Karpas-422 (cell line): Measurements from ENCODE around the gene VPS13D. TPM values are rescaled to one million over a fixed set of nuclear protein-coding genes. Genes with fewer than 3 reads are reported as not detected.

Experiments
- DNase-seq: peaks from one replicate; pipeline ENCODE4 v3.0.0-alpha.2; 2015
- H2AFZ ChIP-seq: fragments of 200-600 bp; sonication (generic); 2 replicates; pipeline ENCODE4 v1.6.1; 2014; ENCODE audit warnings: antibody characterized with exemption, low read length, mixed read lengths
- H3K27ac ChIP-seq: fragments of 200-600 bp; sonication (generic); 2 replicates; pipeline ENCODE4 v1.5.1; 2014; ENCODE audit warnings: mild to moderate bottlenecking, low read length, moderate library complexity
- H3K27me3 ChIP-seq: fragments of 200-600 bp; sonication (generic); 2 replicates; pipeline ENCODE4 v1.6.1; 2014; ENCODE audit warnings: low read length, mixed read lengths
- H3K36me3 ChIP-seq: fragments of 200-600 bp; sonication (generic); 2 replicates; pipeline ENCODE4 v1.6.1; 2014; ENCODE audit warnings: low read length, mixed read lengths; ENCODE audit not compliant: insufficient read depth
- H3K4me1 ChIP-seq: fragments of 200-600 bp; sonication (generic); 2 replicates; pipeline ENCODE4 v1.6.1; 2014; ENCODE audit warnings: mild to moderate bottlenecking, low read length, mixed read lengths
- H3K4me2 ChIP-seq: fragments of 200-600 bp; sonication (generic); 2 replicates; pipeline ENCODE4 v1.6.1; 2014; ENCODE audit warnings: low read length, low read depth, mild to moderate bottlenecking; ENCODE audit not compliant: poor library complexity, severe bottlenecking
- H3K4me3 ChIP-seq: fragments of 200-600 bp; sonication (generic); 2 replicates; pipeline ENCODE4 v1.5.1; 2014; ENCODE audit warnings: mild to moderate bottlenecking, antibody characterized with exemption, low read length, mixed read lengths
- H3K79me2 ChIP-seq: fragments of 200-600 bp; sonication (generic); 2 replicates; pipeline ENCODE4 v1.6.1; 2014; ENCODE audit warnings: mild to moderate bottlenecking, low read length, mixed read lengths
- H3K9ac ChIP-seq: fragments of 200-600 bp; sonication (generic); 2 replicates; pipeline ENCODE4 v1.6.0; 2014; ENCODE audit warnings: low read length
- H3K9me2 ChIP-seq: fragments of 200-600 bp; sonication (generic), shearing (Covaris generic); replicated peaks from 2 replicates; pipeline ENCODE4 v1.6.0; 2014; ENCODE audit warnings: mild to moderate bottlenecking, low read length, moderate library complexity; ENCODE audit not compliant: insufficient read depth
- H3K9me3 ChIP-seq: fragments of 300-700, 200-600 bp; sonication (generic); 2 replicates; pipeline ENCODE4 v1.6.1; 2014; ENCODE audit warnings: low read length, mixed read lengths
- H4K20me1 ChIP-seq: fragments of 200-600 bp; sonication (generic); 2 replicates; pipeline ENCODE4 v1.6.1; 2014; ENCODE audit warnings: mild to moderate bottlenecking, antibody characterized with exemption, low read length, low read depth; ENCODE audit not compliant: insufficient read depth
- total RNA-seq: library from RNA; depleted of rRNA; stranded (reverse); fragments of >200 nt; shearing (Covaris generic); gene quantifications from 2 replicates; pipeline ENCODE4 v1.2.3, GENCODE V29; 2014; ENCODE audit warnings: low replicate concordance

VPS13D gene
- total RNA-seq, 1 experiment from 2014 or later = 36.2 TPM

- H3K4me2 ChIP-seq = no peak overlapping the region
- no peak overlapping the region for H3K27ac ChIP-seq
- no peaks in the 10 kb centered on the region for H3K9me2 ChIP-seq
- H3K36me3 ChIP-seq = no peaks in the 10 kb centered on the region
- H3K9me3 ChIP-seq = no peaks in the 10 kb centered on the region
- no peak overlapping the region for H3K4me3 ChIP-seq
- H2AFZ ChIP-seq = no peak overlapping the region
- no peaks in the 10 kb centered on the region for H3K79me2 ChIP-seq
- H3K27me3 ChIP-seq = no peaks in the 10 kb centered on the region
- H4K20me1 ChIP-seq = no peaks in the 10 kb centered on the region
- no peak overlapping the region for H3K9ac ChIP-seq
- H3K4me1 ChIP-seq = peaks cover 6% of the 10 kb centered on the region
- no peak for DNase-seq
Measured at GRCh38 chr1:12437629-12438028, 207.8 kb downstream of the VPS13D start.

DNA sequence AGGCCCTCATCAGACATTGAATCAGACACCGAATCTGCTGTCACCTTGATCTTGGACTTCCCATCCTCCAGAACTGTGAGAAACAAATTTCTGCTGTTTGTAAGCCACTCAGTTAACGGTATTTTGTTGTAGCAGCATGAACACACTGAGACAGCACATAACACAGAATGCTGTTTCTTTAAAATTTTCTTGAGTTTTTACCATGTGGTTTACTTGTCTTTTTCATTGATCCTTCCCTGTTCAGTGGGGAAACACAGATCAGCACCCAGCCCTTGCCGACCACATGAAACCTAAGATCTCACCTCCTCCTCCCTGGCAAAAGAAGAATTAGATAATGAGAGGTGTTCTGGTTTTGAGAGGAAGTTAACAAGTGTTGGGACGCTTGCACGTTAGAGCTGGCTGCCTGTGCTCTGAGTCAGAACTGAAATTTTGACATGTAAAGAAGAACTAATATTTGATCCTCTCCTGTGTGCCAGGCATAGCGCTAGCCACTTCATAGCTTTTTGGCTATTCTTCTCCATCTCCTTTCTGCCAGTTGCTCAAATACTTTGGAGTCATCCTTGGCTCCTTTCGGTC, 208.6 kb downstream of the VPS13D start:
- no peak for DNase-seq
- no peaks in the 10 kb centered on the region for H3K9me3 ChIP-seq
- no peak overlapping the region for H3K4me3 ChIP-seq
- no peaks in the 10 kb centered on the region for H3K9me2 ChIP-seq
- H3K79me2 ChIP-seq = no peaks in the 10 kb centered on the region
- no peaks in the 10 kb centered on the region for H3K27me3 ChIP-seq
- no peak overlapping the region for H3K9ac ChIP-seq
- no peak overlapping the region for H3K27ac ChIP-seq
- peaks cover 6% of the 10 kb centered on the region for H3K4me1 ChIP-seq
- H2AFZ ChIP-seq = no peak overlapping the region
- no peaks in the 10 kb centered on the region for H3K36me3 ChIP-seq
- no peaks in the 10 kb centered on the region for H4K20me1 ChIP-seq
- H3K4me2 ChIP-seq = no peak overlapping the region

- no peaks in the 10 kb centered on the region for H3K9me2 ChIP-seq
- no peak for DNase-seq
- H3K9me3 ChIP-seq = no peaks in the 10 kb centered on the region
- no peak overlapping the region for H3K4me2 ChIP-seq
- no peaks in the 10 kb centered on the region for H4K20me1 ChIP-seq
- H3K27me3 ChIP-seq = no peaks in the 10 kb centered on the region
- H3K27ac ChIP-seq = no peak overlapping the region
- H3K4me3 ChIP-seq = no peak overlapping the region
- peaks cover 6% of the 10 kb centered on the region for H3K4me1 ChIP-seq
- no peaks in the 10 kb centered on the region for H3K79me2 ChIP-seq
- no peaks in the 10 kb centered on the region for H3K36me3 ChIP-seq
- no peak overlapping the region for H2AFZ ChIP-seq
- H3K9ac ChIP-seq = no peak overlapping the region
Measured at GRCh38 chr1:12439073-12439472, 209.2 kb downstream of the VPS13D start.

DNA sequence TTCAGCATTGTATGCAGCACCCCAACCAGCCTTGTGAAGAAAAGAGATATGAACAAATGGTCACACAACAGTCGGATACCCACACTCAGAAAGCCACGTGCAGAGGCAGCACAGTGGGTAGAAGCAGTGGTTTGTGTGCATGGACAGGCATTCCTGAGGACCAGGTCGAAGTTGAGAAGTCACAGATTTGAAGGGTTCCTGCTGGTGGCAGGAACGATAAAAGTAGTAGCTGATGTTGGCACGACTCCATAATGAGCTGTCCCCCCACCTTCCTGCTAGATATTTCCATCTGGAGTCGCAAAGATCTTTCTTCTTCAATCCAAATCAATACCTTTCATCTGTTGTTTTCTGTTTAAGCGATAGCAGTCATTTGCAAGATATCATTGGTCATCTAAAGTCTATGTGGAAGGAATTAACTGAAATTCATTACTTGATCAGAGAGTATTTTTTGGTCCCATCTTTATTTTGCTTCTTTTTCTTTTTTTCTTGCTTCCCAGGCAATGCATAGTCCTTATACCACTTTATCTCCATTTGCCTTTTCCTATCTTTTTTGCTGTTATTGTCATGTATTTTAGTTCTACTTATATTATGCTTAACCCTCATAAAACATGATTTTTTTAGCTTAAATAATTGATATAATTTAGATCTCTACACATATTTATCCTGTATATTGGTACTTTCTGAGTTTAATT, 211.7 kb downstream of the VPS13D start:
- no peak for DNase-seq
- Histone ChIP-seq H3K27ac (no peak overlapping the region), H3K9me3 (no peaks in the 10 kb centered on the region), H3K79me2 (no peaks in the 10 kb centered on the region), H3K27me3 (no peaks in the 10 kb centered on the region), H3K4me2 (no peak overlapping the region), H3K9ac (no peak overlapping the region), H3K4me3 (no peak overlapping the region), H3K36me3 (no peaks in the 10 kb centered on the region), H3K4me1 (no peaks in the 10 kb centered on the region), H3K9me2 (no peaks in the 10 kb centered on the region), H4K20me1 (no peaks in the 10 kb centered on the region), H2AFZ (no peak overlapping the region)

DNA sequence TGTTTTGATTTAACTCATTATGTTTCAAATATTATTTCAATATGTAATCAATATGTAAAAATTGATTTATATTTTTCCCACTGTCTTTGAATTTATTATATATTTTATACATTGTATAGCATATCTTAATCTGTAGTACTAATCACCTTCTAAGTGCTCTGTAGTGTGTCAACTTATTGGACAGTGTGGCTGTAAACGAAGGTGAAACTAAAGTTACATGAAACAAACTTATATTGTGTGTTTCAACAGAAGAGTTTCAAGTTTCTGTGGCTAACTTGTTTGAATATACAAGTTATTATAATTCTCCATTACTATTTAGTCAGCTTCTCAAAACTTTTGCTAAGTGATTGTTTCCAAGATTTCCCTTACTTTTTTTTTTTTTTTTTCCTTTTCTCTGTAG, 212.4 kb downstream of the VPS13D start:
- DNase-seq = no peak
- no peaks in the 10 kb centered on the region for H3K36me3 ChIP-seq
- no peak overlapping the region for H3K4me3 ChIP-seq
- no peaks in the 10 kb centered on the region for H3K9me2 ChIP-seq
- no peak overlapping the region for H3K27ac ChIP-seq
- H4K20me1 ChIP-seq = no peaks in the 10 kb centered on the region
- no peak overlapping the region for H3K9ac ChIP-seq
- no peaks in the 10 kb centered on the region for H3K79me2 ChIP-seq
- no peaks in the 10 kb centered on the region for H3K9me3 ChIP-seq
- H3K4me1 ChIP-seq = no peaks in the 10 kb centered on the region
- H3K27me3 ChIP-seq = no peaks in the 10 kb centered on the region
- H2AFZ ChIP-seq = no peak overlapping the region
- no peak overlapping the region for H3K4me2 ChIP-seq

- Histone ChIP-seq H3K9me2 (no peaks in the 10 kb centered on the region), H3K9me3 (no peaks in the 10 kb centered on the region), H3K4me1 (no peaks in the 10 kb centered on the region), H3K4me3 (no peak overlapping the region), H3K36me3 (no peaks in the 10 kb centered on the region), H4K20me1 (no peaks in the 10 kb centered on the region), H3K79me2 (no peaks in the 10 kb centered on the region), H3K9ac (no peak overlapping the region), H3K27ac (no peak overlapping the region), H3K4me2 (no peak overlapping the region), H2AFZ (no peak overlapping the region), H3K27me3 (no peaks in the 10 kb centered on the region)
- no peak for DNase-seq
Measured at GRCh38 chr1:12443151-12443550, 213.3 kb downstream of the VPS13D start.

DNA sequence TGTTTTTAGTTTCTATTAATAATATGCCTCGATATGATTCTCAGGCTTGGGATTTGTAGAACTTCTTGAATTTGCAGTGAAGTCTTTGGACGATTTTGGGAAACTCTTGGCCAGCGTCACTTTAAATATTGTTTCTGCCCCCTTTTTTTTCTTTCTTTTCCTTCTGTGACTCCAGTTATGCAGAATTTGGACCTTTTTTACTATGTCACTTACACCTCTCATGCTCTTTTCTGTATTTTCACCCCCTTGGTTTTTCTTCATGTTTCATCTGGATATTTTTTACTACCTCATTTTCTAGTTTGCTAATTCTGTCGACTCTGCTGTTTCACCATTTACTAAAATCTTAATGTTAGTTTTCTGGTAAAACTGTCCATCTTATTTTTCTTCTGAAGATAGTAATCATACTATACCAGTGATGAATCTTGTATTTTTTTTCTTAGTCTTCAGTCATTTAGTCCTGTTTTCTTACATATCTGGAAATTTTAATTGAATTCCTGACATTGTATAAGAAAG, 214.6 kb downstream of the VPS13D start:
- Histone ChIP-seq H3K27ac (no peak overlapping the region), H3K9ac (no peak overlapping the region), H2AFZ (no peak overlapping the region), H3K4me3 (no peak overlapping the region), H3K4me2 (no peak overlapping the region), H3K9me2 (no peaks in the 10 kb centered on the region), H3K27me3 (no peaks in the 10 kb centered on the region), H4K20me1 (no peaks in the 10 kb centered on the region), H3K36me3 (no peaks in the 10 kb centered on the region), H3K79me2 (no peaks in the 10 kb centered on the region), H3K9me3 (no peaks in the 10 kb centered on the region), H3K4me1 (no peaks in the 10 kb centered on the region)
- DNase-seq = no peak

DNA sequence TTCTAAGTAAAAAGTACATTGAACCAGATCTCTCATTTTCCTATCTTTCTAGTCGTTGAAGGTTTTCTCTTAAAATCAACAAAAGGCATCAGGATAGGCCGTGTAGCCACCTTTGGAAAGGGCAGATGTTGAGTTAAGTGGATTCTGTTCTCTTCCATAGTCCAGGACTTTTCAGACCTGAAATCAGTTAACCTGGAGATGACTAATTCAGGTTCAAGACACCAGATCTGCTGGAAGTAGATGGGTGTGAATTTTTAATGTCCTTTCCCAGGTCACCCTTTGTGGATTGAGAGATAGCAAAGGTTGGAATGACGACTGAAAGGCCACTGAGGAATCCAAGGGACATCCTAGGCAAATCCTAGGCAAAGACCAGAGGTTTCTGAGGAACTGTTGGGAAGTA, 215.4 kb downstream of the VPS13D start:
- Histone ChIP-seq H3K4me2 (no peak overlapping the region), H4K20me1 (no peaks in the 10 kb centered on the region), H3K4me1 (no peaks in the 10 kb centered on the region), H3K9me3 (no peaks in the 10 kb centered on the region), H3K79me2 (no peaks in the 10 kb centered on the region), H3K9me2 (no peaks in the 10 kb centered on the region), H3K4me3 (no peak overlapping the region), H3K36me3 (no peaks in the 10 kb centered on the region), H3K9ac (no peak overlapping the region), H3K27ac (no peak overlapping the region), H2AFZ (no peak overlapping the region), H3K27me3 (no peaks in the 10 kb centered on the region)
- DNase-seq = no peak
